Measurements from ENCODE around the gene OR2F1.

GRCh38 chr7:143938379-143939243 is 16.0 kb upstream of the OR2F1 start:
- TF ChIP-seq CTCF (IDR thresholded peaks at IDR 0.05 in 8 of 11, conservative IDR thresholded peaks at IDR 0.05 in 3 of 11) (no peak), POLR2AphosphoS5 (IDR thresholded peaks at IDR 0.05) (no peak), POLR2A (IDR thresholded peaks at IDR 0.05) (no peak)
